H1 (cell line): Measurements from ENCODE around the gene SLC15A1. TPM values are rescaled to one million over a fixed set of nuclear protein-coding genes. Genes with fewer than 3 reads are reported as not detected.

Source experiments
- CTCF ChIA-PET: fragments of 300-600 bp; sonication (Branson Sonifier 250); formaldehyde crosslinking; loops from one replicate; lab custom pipeline; 2021; ENCODE audit not compliant: partially characterized antibody; lab: Charles Lee
- POLR2A ChIA-PET: fragments of 300-600 bp; sonication (Branson Sonifier 250); formaldehyde crosslinking; loops from one replicate; lab custom pipeline; 2021; ENCODE audit warnings: inconsistent platforms; ENCODE audit not compliant: partially characterized antibody; lab: Charles Lee
- DNase-seq, 2 experiments: peaks; one replicate each; pipeline versions ENCODE4 v3.0.0 to v3.0.0-alpha.2; 2010 to 2022; ENCODE audit warnings: low spot score in 2 of 2, low read depth in 1 of 2, mixed read lengths in 1 of 2
- FAIRE-seq: peaks from 2 replicates; lab custom pipeline; 2011; peaks lifted over from hg19 to GRCh38; lab: Jason Lieb, UNC
- H2AFZ ChIP-seq: 2 replicates; pipeline ENCODE4 v1.8.1; 2012; ENCODE audit warnings: low read length, inconsistent platforms
- H2AK5ac ChIP-seq: 2 replicates; pipeline ENCODE4 v1.6.1; 2013; ENCODE audit warnings: low read depth, low read length
- H2BK120ac ChIP-seq: replicated peaks from 2 replicates; pipeline ENCODE3; 2013; ENCODE audit warnings: low read depth, low read length, inconsistent platforms
- H2BK12ac ChIP-seq: 2 replicates; pipeline ENCODE4 v1.6.1; 2013; ENCODE audit warnings: low read depth, low read length
- H2BK15ac ChIP-seq: 2 replicates; pipeline ENCODE4 v1.6.1; 2013; ENCODE audit warnings: low read length
- H2BK20ac ChIP-seq: 2 replicates; pipeline ENCODE4 v1.6.1; 2013; ENCODE audit warnings: low read length
- H2BK5ac ChIP-seq: 2 replicates; pipeline ENCODE4 v1.6.1; 2013; ENCODE audit warnings: low read depth, low read length
- H3K14ac ChIP-seq: 2 replicates; pipeline ENCODE4 v1.6.1; 2013; ENCODE audit warnings: inconsistent platforms; ENCODE audit not compliant: insufficient read length
- H3K18ac ChIP-seq: 2 replicates; pipeline ENCODE4 v1.6.1; 2013; ENCODE audit warnings: low read length; ENCODE audit errors: extremely low read depth
- H3K23ac ChIP-seq: 2 replicates; pipeline ENCODE4 v1.6.1; 2013; ENCODE audit warnings: inconsistent platforms; ENCODE audit not compliant: insufficient read length
- H3K23me2 ChIP-seq: 2 replicates; pipeline ENCODE4 v1.6.1; 2013; ENCODE audit warnings: low read depth, low read length
- H3K27ac ChIP-seq: 2 replicates; pipeline ENCODE4 v1.6.1; 2011; ENCODE audit warnings: low read depth, low read length, inconsistent platforms
- H3K27me3 ChIP-seq, 4 experiments: replicated peaks in 1 of 4; 1 replicate in 1 of 4; 2 replicates in 3 of 4; pipeline versions ENCODE4 v1.6.1 to v1.8.1; 2011 to 2013; ENCODE audit warnings: low read length in 3 of 4, mild to moderate bottlenecking in 3 of 4, inconsistent platforms in 2 of 4, mixed read lengths in 2 of 4, moderate library complexity in 1 of 4; ENCODE audit not compliant: control insufficient read depth in 3 of 4, insufficient read depth in 3 of 4; ENCODE audit errors: extremely low read depth in 1 of 4
- H3K36me3 ChIP-seq, 4 experiments: 2 replicates each; pipeline versions ENCODE4 v1.6.1 to v1.8.1; 2011 to 2013; ENCODE audit warnings: mild to moderate bottlenecking in 4 of 4, low read length in 3 of 4, moderate library complexity in 2 of 4, control low read depth in 1 of 4, inconsistent platforms in 1 of 4; ENCODE audit not compliant: insufficient read depth in 4 of 4, control insufficient read depth in 2 of 4
- H3K4ac ChIP-seq: replicated peaks from 2 replicates; pipeline ENCODE3; 2013; ENCODE audit warnings: low read length, low read depth, mixed read lengths, inconsistent platforms; ENCODE audit not compliant: insufficient read length
- H3K4me1 ChIP-seq, 4 experiments: replicated peaks in 1 of 4; 1 replicate in 1 of 4; 2 replicates in 3 of 4; pipeline versions ENCODE4 v1.6.1 to v1.8.1; 2011 to 2013; ENCODE audit warnings: low read length in 3 of 4, inconsistent platforms in 2 of 4, mixed read lengths in 1 of 4; ENCODE audit not compliant: insufficient read depth in 4 of 4, control insufficient read depth in 3 of 4
- H3K4me2 ChIP-seq, 2 experiments: 2 replicates each; pipeline versions ENCODE4 v1.6.1 to v1.8.1; 2011 to 2013; ENCODE audit warnings: low read depth in 2 of 2, low read length in 2 of 2, control low read depth in 1 of 2, inconsistent platforms in 1 of 2, mild to moderate bottlenecking in 1 of 2; ENCODE audit not compliant: insufficient read depth in 1 of 2
- H3K4me3 ChIP-seq, 4 experiments: fragments of 200-600, 300-600 bp in 1 of 4; sonication (generic), shearing (Covaris generic), sonication (Bioruptor Twin) in 1 of 4; 2 replicates each; pipeline versions ENCODE4 v1.5.1 to v1.8.1; 2011 to 2016; ENCODE audit warnings: low read length in 4 of 4, low read depth in 3 of 4, control low read depth in 2 of 4, inconsistent platforms in 2 of 4, mild to moderate bottlenecking in 2 of 4, mixed read lengths in 1 of 4, moderate library complexity in 1 of 4; ENCODE audit not compliant: insufficient read depth in 2 of 4; ENCODE audit errors: extremely low read depth in 1 of 4
- H3K56ac ChIP-seq: replicated peaks from 2 replicates; pipeline ENCODE3; 2013; ENCODE audit warnings: low read depth, mild to moderate bottlenecking, mixed read lengths, low read length, inconsistent platforms; ENCODE audit not compliant: insufficient read length
- H3K79me1 ChIP-seq: 2 replicates; pipeline ENCODE4 v1.6.1; 2013; ENCODE audit warnings: low read depth, low read length, control low read depth
- H3K79me2 ChIP-seq, 2 experiments: 2 replicates each; pipeline versions ENCODE4 v1.6.1 to v1.8.1; 2012 to 2013; ENCODE audit warnings: low read length in 2 of 2, mild to moderate bottlenecking in 2 of 2, inconsistent platforms in 1 of 2; ENCODE audit not compliant: insufficient read depth in 2 of 2, control insufficient read depth in 1 of 2
- H3K9ac ChIP-seq, 4 experiments: replicated peaks in 1 of 4; 1 replicate in 1 of 4; 2 replicates in 3 of 4; pipeline versions ENCODE4 v1.6.1 to v1.8.1; 2011 to 2013; ENCODE audit warnings: low read depth in 3 of 4, low read length in 3 of 4, control low read depth in 2 of 4, mild to moderate bottlenecking in 2 of 4, moderate library complexity in 2 of 4, inconsistent platforms in 1 of 4; ENCODE audit errors: extremely low read depth in 1 of 4
- H3K9me3 ChIP-seq, 2 experiments: 2 replicates each; pipeline versions ENCODE4 v1.6.1 to v1.8.1; 2012 to 2013; ENCODE audit warnings: mild to moderate bottlenecking in 2 of 2, moderate library complexity in 2 of 2, control low read depth in 1 of 2, inconsistent platforms in 1 of 2, low read depth in 1 of 2, low read length in 1 of 2, mixed read lengths in 1 of 2; ENCODE audit not compliant: insufficient read depth in 2 of 2
- H4K20me1 ChIP-seq, 2 experiments: replicated peaks in 1 of 2; 2 replicates each; pipeline versions ENCODE3 to v1.8.1; 2011 to 2013; ENCODE audit warnings: inconsistent platforms in 2 of 2, low read length in 2 of 2, mild to moderate bottlenecking in 1 of 2; ENCODE audit not compliant: insufficient read depth in 2 of 2, control insufficient read depth in 1 of 2
- H4K5ac ChIP-seq: 2 replicates; pipeline ENCODE4 v1.6.1; 2013; ENCODE audit warnings: low read length, low read depth, mixed read lengths, inconsistent platforms; ENCODE audit not compliant: insufficient read length
- H4K8ac ChIP-seq: 2 replicates; pipeline ENCODE4 v1.8.0; 2013; ENCODE audit warnings: mild to moderate bottlenecking, moderate library complexity, low read length, inconsistent platforms; ENCODE audit not compliant: insufficient read depth; ENCODE audit errors: extremely low read depth
- H4K91ac ChIP-seq: replicated peaks from 2 replicates; pipeline ENCODE3; 2013; ENCODE audit warnings: low read length, mixed read lengths, inconsistent platforms; ENCODE audit not compliant: insufficient read length
- TBP ChIP-seq: IDR thresholded peaks from 2 replicates; pipeline ENCODE4 v1.6.1; 2011; ENCODE audit warnings: low read depth, low read length, improper control_type of control experiment
- WGBS, 2 experiments: shearing (Covaris generic) in 1 of 2; methylation state at CpG; one replicate each; pipeline versions ENCODE4 v1.1.6 to v1.1.7; 2013 to 2015; ENCODE audit warnings: low lambda C conversion rate in 2 of 2, mixed read lengths in 2 of 2, inconsistent platforms in 1 of 2, low coverage in 1 of 2, missing lambda C conversion rate in 1 of 2; ENCODE audit not compliant: insufficient replicate concordance in 2 of 2, insufficient coverage in 1 of 2, insufficient read length in 1 of 2; ENCODE audit errors: extremely low coverage in 1 of 2, missing lambda C conversion rate in 1 of 2; 5-methylcytosine and 5-hydroxymethylcytosine counted together
- polyA plus RNA-seq, 7 experiments: library from polyadenylated mRNA; depleted of rRNA in 3 of 7; stranded (reverse) in 5 of 7; unstranded in 2 of 7; fragments of >200 nt in 5 of 7; fragments of 200-250 nt in 2 of 7; gene quantifications; 1 replicate in 5 of 7; 2 replicates in 1 of 7; 4 replicates in 1 of 7; pipeline versions ENCODE4 v1.2.1 to v1.2.3, GENCODE V29; 2011 to 2013; ENCODE audit warnings: missing spikeins in 2 of 7, mixed read lengths in 2 of 7
- total RNA-seq: library from RNA; stranded (reverse); fragmentation: NEBNext Ultra II Directional; extraction: Animal tissue kit (Norgen Biotek cat#: 25700); gene quantifications from 2 replicates; pipeline ENCODE4 v1.2.1, GENCODE V29; 2021

Gene SLC15A1
- total and polyA plus RNA-seq, 2 of the 8 experiments (the other 6 are each of a cell fraction or from before 2014, with no cell fraction given): 1.3 to 2.4 TPM

DNA sequence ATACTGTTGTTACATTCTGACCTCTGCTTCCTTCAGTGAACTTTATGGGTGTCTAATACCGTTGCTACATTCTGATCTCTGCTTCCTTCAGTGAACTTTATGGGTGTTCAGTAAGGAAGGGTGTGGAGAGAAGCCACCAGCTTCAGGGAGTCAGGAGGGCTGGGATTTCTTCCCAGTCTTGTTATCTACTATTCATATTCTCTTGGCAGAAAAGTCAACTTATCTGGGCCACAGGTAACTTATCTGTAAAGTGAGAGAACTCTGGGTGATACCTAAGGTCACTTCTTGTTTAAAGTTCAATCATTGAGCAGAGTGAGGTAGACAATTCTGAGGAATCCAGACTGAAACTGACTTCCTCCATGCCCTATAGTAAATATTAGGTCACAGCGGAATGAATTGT is 104.3 kb downstream of the SLC15A1 start:
- CTCF ChIA-PET: interaction anchor here (0.8 to 2.0 kb wide), 9 partner anchors 23 to 207 kb away, joined by 3 to 11 read pairs (median 4); no protein-coding TSS in a partner anchor
- no peaks in the 10 kb centered on the region for H3K23me2 ChIP-seq
- WGBS, 2 experiments: 82% methylated on average over 2 of the region's 2 CpGs; no CpG with 5 or more reads in 1 of the 2 experiments

More for the DNA sequence above, 104.3 kb downstream of the SLC15A1 start:
- no peak overlapping the region for H3K4me3 ChIP-seq
- H3K18ac ChIP-seq: no peak overlapping the region
- no peak overlapping the region for H3K4ac ChIP-seq
- no peak overlapping the region for H3K4me2 ChIP-seq
- H3K4me1 ChIP-seq: no peaks in the 10 kb centered on the region
- TF ChIP-seq TBP: no peak
- no peak overlapping the region for H2BK5ac ChIP-seq
- H4K20me1 ChIP-seq: no peaks in the 10 kb centered on the region
- H3K23ac ChIP-seq: no peak overlapping the region
- H3K79me1 ChIP-seq: no peaks in the 10 kb centered on the region
- H3K14ac ChIP-seq: no peak overlapping the region
- no peak overlapping the region for H2AK5ac ChIP-seq
- no peaks in the 10 kb centered on the region for H3K79me2 ChIP-seq
- no peak overlapping the region for H3K56ac ChIP-seq
- no peak overlapping the region for H3K27ac ChIP-seq
- H4K5ac ChIP-seq: no peak overlapping the region
- H2AFZ ChIP-seq: no peak overlapping the region
- no peak overlapping the region for H3K9ac ChIP-seq
- H3K9me3 ChIP-seq: no peaks in the 10 kb centered on the region
- H3K27me3 ChIP-seq: no peaks in the 10 kb centered on the region; a peak in 1 of 7 replicates
- no peak overlapping the region for H4K91ac ChIP-seq
- H2BK120ac ChIP-seq: no peak overlapping the region
- POLR2A ChIA-PET: interaction anchor here (1.1 kb wide), 1 partner anchor 71 kb away, joined by 4 read pairs; the partner anchor contains the start of gene STK24
- H2BK12ac ChIP-seq: no peak overlapping the region
- H3K36me3 ChIP-seq: no peaks in the 10 kb centered on the region
- DNase-seq: no peak
- H2BK20ac ChIP-seq: no peak overlapping the region
- no peak overlapping the region for H2BK15ac ChIP-seq
- no peak for FAIRE-seq
- no peak overlapping the region for H4K8ac ChIP-seq
